Aorta (tissue), 5 donors: ENCODE results near the gene CCDC157. TPM values are rescaled to one million over a fixed set of nuclear protein-coding genes. Genes with fewer than 3 reads are reported as not detected.
"Not testable (repeated sequence)": the region's sequence is repeated elsewhere in the genome, so short reads cannot be mapped to it uniquely, and the experiment has no call there.

Source experiments
- ATAC-seq: fragments of 200-7000 bp; cut with Tn5 transposase; one replicate; pipeline ENCODE4 v1.9.1; 2022; ENCODE audit warnings: moderate library complexity; ENCODE audit not compliant: low FRiP score
- DNase-seq, 2 donors: peaks; one replicate each; pipeline ENCODE4 v3.0.0-alpha.2; 2020
- H3K27ac ChIP-seq, 2 donors: one replicate each; pipeline ENCODE4 v1.5.1; 2013; ENCODE audit warnings: low read length in 2 of 2, mild to moderate bottlenecking in 2 of 2, moderate library complexity in 2 of 2, control low read depth in 1 of 2, inconsistent platforms in 1 of 2, low read depth in 1 of 2
- H3K27me3 ChIP-seq, 2 donors: one replicate each; pipeline ENCODE4 v1.6.1; 2013; ENCODE audit warnings: control low read depth in 1 of 2, low read length in 1 of 2, mild to moderate bottlenecking in 1 of 2, moderate library complexity in 1 of 2; ENCODE audit not compliant: insufficient read depth in 2 of 2, control insufficient read depth in 1 of 2
- H3K36me3 ChIP-seq, 2 donors: one replicate each; pipeline ENCODE4 v1.6.1; 2013; ENCODE audit warnings: control low read depth in 1 of 2, low read length in 1 of 2, mild to moderate bottlenecking in 1 of 2; ENCODE audit not compliant: insufficient read depth in 2 of 2, control insufficient read depth in 1 of 2
- H3K4me1 ChIP-seq, 2 donors: one replicate each; pipeline ENCODE4 v1.6.1; 2013; ENCODE audit warnings: low read length in 2 of 2, control low read depth in 1 of 2, mild to moderate bottlenecking in 1 of 2, moderate library complexity in 1 of 2; ENCODE audit not compliant: insufficient read depth in 2 of 2, control insufficient read depth in 1 of 2
- H3K4me3 ChIP-seq, 2 donors: one replicate each; pipeline ENCODE4 v1.5.1; 2013; ENCODE audit warnings: low read length in 2 of 2, control low read depth in 1 of 2, mild to moderate bottlenecking in 1 of 2
- H3K9me3 ChIP-seq: one replicate; pipeline ENCODE4 v1.6.1; 2013; ENCODE audit warnings: mild to moderate bottlenecking, low read length; ENCODE audit not compliant: control insufficient read depth
- WGBS, 2 donors: extraction: QIAGEN DNeasy Blood & Tissue Kit; methylation state at CpG; one replicate each; pipeline ENCODE4 v1.1.7; 2013; 5-methylcytosine and 5-hydroxymethylcytosine counted together
- intact Hi-C, 2 donors: fragments of 100-400 bp; cut with DNase I; formaldehyde crosslinking; loops; one replicate each; pipeline versions ENCODE4 v1.14.2 to v1.15.0; 2022
- polyA plus RNA-seq, 2 donors: library from polyadenylated mRNA; stranded (reverse); fragments of 200-250 nt; gene quantifications; one replicate each; pipeline ENCODE4 v1.2.3, GENCODE V29; 2013
- total RNA-seq, 2 donors: library from RNA; stranded (reverse); fragmentation: NEBNext Ultra II Directional; extraction: Animal tissue kit (Norgen Biotek cat#: 25700); gene quantifications; one replicate each; pipeline ENCODE4 v1.2.1, GENCODE V29; 2021
- donor health status: healthy with polysubstance abuse.
- donor health status: Bipolar disorder and iron deficiency.
- donor health status: DM: no; HTN: no; CAD: no.
- donor health status: DM: no; HTN: no; CAD: no.
- donor health status: DM: yes; HTN: yes; CAD: no.

CCDC157 gene
- total and polyA plus RNA-seq, 4 donors, result 0.87 to 3.6 (median 1.7) TPM

GRCh38 chr22:30332551-30332950 lies 24.3 kb upstream of the CCDC157 start:
- Histone ChIP-seq H3K27me3 (no peaks in the 10 kb centered on the region), H3K27ac (no peak overlapping the region), H3K9me3 (no peaks in the 10 kb centered on the region), H3K4me1 (no peaks in the 10 kb centered on the region), H3K36me3 (peaks cover 4 to 16% of the 10 kb centered on the region in 2 donors), H3K4me3 (no peak overlapping the region)
- no peak for DNase-seq
- intact Hi-C loops, result no loop called here
- 67 to 76% methylated on average over 5 of the region's 5 CpGs for WGBS, 2 donors
- ATAC-seq, result no peak

- Histone ChIP-seq H3K4me3 (no peak overlapping the region), H3K4me1 (no peaks in the 10 kb centered on the region), H3K36me3 (peaks cover 4 to 19% of the 10 kb centered on the region in 2 donors), H3K27ac (no peak overlapping the region), H3K27me3 (no peaks in the 10 kb centered on the region), H3K9me3 (no peaks in the 10 kb centered on the region)
- ATAC-seq (no peak), DNase-seq (no peak)
- intact Hi-C loops, result no loop called here
- WGBS, 2 donors, result 82 to 88% methylated on average over 2 of the region's 2 CpGs
Measured at GRCh38 chr22:30332994-30333706, 23.7 kb upstream of the CCDC157 start.

- intact Hi-C loops, result no loop called here
- Histone ChIP-seq H3K4me3 (no peak overlapping the region), H3K27ac (no peak overlapping the region), H3K4me1 (no peaks in the 10 kb centered on the region), H3K27me3 (no peaks in the 10 kb centered on the region), H3K9me3 (no peaks in the 10 kb centered on the region), H3K36me3 (peaks cover 4 to 21% of the 10 kb centered on the region in 2 donors)
- DNase-seq (no peak), ATAC-seq (no peak)
- 78 to 82% methylated on average over 3 of the region's 3 CpGs for WGBS, 2 donors
Measured at GRCh38 chr22:30333707-30334087, 23.1 kb upstream of the CCDC157 start.

GRCh38 chr22:30334646-30335045 lies 22.2 kb upstream of the CCDC157 start:
- Histone ChIP-seq H3K4me1 (no peaks in the 10 kb centered on the region), H3K36me3 (peaks cover 4 to 28% of the 10 kb centered on the region in 2 donors), H3K27me3 (no peaks in the 10 kb centered on the region), H3K9me3 (no peaks in the 10 kb centered on the region), H3K27ac (no peak overlapping the region), H3K4me3 (no peak overlapping the region)
- intact Hi-C loops, result no loop called here
- 95 to 96% methylated on average over 4 of the region's 4 CpGs for WGBS, 2 donors
- DNase-seq (no peak), ATAC-seq (no peak)

- no peak for DNase-seq
- Histone ChIP-seq H3K27me3 (no peaks in the 10 kb centered on the region), H3K27ac (no peak overlapping the region), H3K9me3 (no peaks in the 10 kb centered on the region), H3K4me1 (no peaks in the 10 kb centered on the region), H3K4me3 (no peak overlapping the region), H3K36me3 (peaks cover 4 to 32% of the 10 kb centered on the region in 2 donors)
- ATAC-seq, result no peak
- 97% methylated on average over 1 of the region's 1 CpG for WGBS, 2 donors
- intact Hi-C loops, result no loop called here
Measured at GRCh38 chr22:30335236-30335635, 21.6 kb upstream of the CCDC157 start.

- Histone ChIP-seq H3K36me3 (peaks cover 4 to 35% of the 10 kb centered on the region in 2 donors), H3K4me1 (no peaks in the 10 kb centered on the region), H3K4me3 (no peak overlapping the region), H3K9me3 (no peaks in the 10 kb centered on the region), H3K27ac (no peak overlapping the region), H3K27me3 (no peaks in the 10 kb centered on the region)
- 93 to 94% methylated on average over 4 of the region's 4 CpGs for WGBS, 2 donors
- intact Hi-C loops, result no loop called here
- ATAC-seq, result no peak
- no peak for DNase-seq
Measured at GRCh38 chr22:30336752-30337460, 19.9 kb upstream of the CCDC157 start.

GRCh38 chr22:30337461-30337778 lies 19.4 kb upstream of the CCDC157 start:
- no peaks in the 10 kb centered on the region for H3K4me1 ChIP-seq
- DNase-seq (no peak), ATAC-seq (no peak)
- H3K27ac ChIP-seq, result no peak overlapping the region
- H3K9me3 ChIP-seq, result no peaks in the 10 kb centered on the region
- H3K36me3 ChIP-seq, result peaks cover 4 to 40% of the 10 kb centered on the region in 2 donors
- WGBS, 2 donors, result 41 to 50% methylated on average over 8 of the region's 8 CpGs
- intact Hi-C loops, result no loop called here
- no peak overlapping the region for H3K4me3 ChIP-seq
- no peaks in the 10 kb centered on the region for H3K27me3 ChIP-seq

- ATAC-seq, DNase-seq, H3K4me3 ChIP-seq, H3K27me3 ChIP-seq, intact Hi-C loops, H3K27ac ChIP-seq, H3K4me1 ChIP-seq, H3K9me3 ChIP-seq: not testable (repeated sequence)
- 78 to 79% methylated on average over 9 of the region's 9 CpGs for WGBS, 2 donors
- peaks cover 4 to 44% of the 10 kb centered on the region in 2 donors for H3K36me3 ChIP-seq
Measured at GRCh38 chr22:30338341-30338740, 18.5 kb upstream of the CCDC157 start.

GRCh38 chr22:30338802-30339201 lies 18.0 kb upstream of the CCDC157 start:
- no peak for DNase-seq
- H3K4me3 ChIP-seq, result no peak overlapping the region
- no peaks in the 10 kb centered on the region for H3K27me3 ChIP-seq
- WGBS, 2 donors, result 94 to 96% methylated on average over 7 of the region's 7 CpGs
- H3K27ac ChIP-seq, result no peak overlapping the region
- H3K4me1 ChIP-seq, result no peaks in the 10 kb centered on the region
- no peak for ATAC-seq
- intact Hi-C loops, result no loop called here
- H3K36me3 ChIP-seq, result peaks cover 4 to 42% of the 10 kb centered on the region in 2 donors
- no peaks in the 10 kb centered on the region for H3K9me3 ChIP-seq
